ENCODE results near the gene FCHSD2.

GRCh38 chr11:72860010-72860409 is 282.1 kb downstream of the FCHSD2 start:
- no peak for TF ChIP-seq POLR2A (IDR thresholded peaks at IDR 0.05; ENCODE audit: low read depth, low read length)
- TF ChIP-seq CTCF (IDR thresholded peaks at IDR 0.05; ENCODE audit: extremely low read depth in 1 of 2, insufficient read depth in 1 of 2, low read depth in 1 of 2, low read length in 2 of 2): no peak
- no peak for TF ChIP-seq JUN (IDR thresholded peaks at IDR 0.05; ENCODE audit: borderline replicate concordance, insufficient read depth, insufficient read length, low read depth)
- TF ChIP-seq GATA2 (IDR thresholded peaks at IDR 0.05; ENCODE audit: insufficient read depth, insufficient read length, low read depth, low read length): no peak
- no peak for TF ChIP-seq POLR2AphosphoS5 (IDR thresholded peaks at IDR 0.05; ENCODE audit: insufficient read depth, low read depth, low read length)

Measured in endothelial cell of umbilical vein (primary cell).